ENCODE results near the gene AATK.

AATK gene

GRCh38 chr17:81179861-81180260, 13.8 kb upstream of the AATK start:
- DNase-seq, result no peak

GRCh38 chr17:81179220-81179619, 13.2 kb upstream of the AATK start:
- no peak for DNase-seq

- no peak for DNase-seq
Measured at GRCh38 chr17:81178136-81179091, 12.4 kb upstream of the AATK start.

GRCh38 chr17:81176666-81177065, 10.6 kb upstream of the AATK start:
- DNase-seq, result no peak

- DNase-seq, result no peak
Measured at GRCh38 chr17:81173762-81174155, 7.7 kb upstream of the AATK start.

- no peak for DNase-seq
Measured at GRCh38 chr17:81173052-81173761, 7.2 kb upstream of the AATK start.

GRCh38 chr17:81171941-81172340, 5.9 kb upstream of the AATK start:
- no peak for DNase-seq

- no peak for DNase-seq
Measured at GRCh38 chr17:81170727-81171494, 4.9 kb upstream of the AATK start.

GRCh38 chr17:81169870-81170309, 3.9 kb upstream of the AATK start:
- no peak for DNase-seq

- DNase-seq, result no peak
Measured at GRCh38 chr17:81167638-81168037, 1.6 kb upstream of the AATK start.

GRCh38 chr17:81167194-81167524, 1.1 kb upstream of the AATK start:
- DNase-seq, result no peak

- DNase-seq, result no peak
Measured at GRCh38 chr17:81165246-81166032, 582 bp downstream of the AATK start, which contains the start of gene PVALEF. PVALEF (plus strand) TSS chr17:81165507; CDS start chr17:81181227, 15,720 bp downstream.

GRCh38 chr17:81164371-81165245, 1.4 kb downstream of the AATK start:
- DNase-seq, result no peak

- no peak for DNase-seq
Measured at GRCh38 chr17:81163703-81164370, 2.2 kb downstream of the AATK start.

GRCh38 chr17:81163051-81163695, 2.8 kb downstream of the AATK start:
- DNase-seq, result no peak

- no peak for DNase-seq
Measured at GRCh38 chr17:81162491-81162890, 3.5 kb downstream of the AATK start.

- no peak for DNase-seq
Measured at GRCh38 chr17:81161972-81162371, 4.0 kb downstream of the AATK start.

GRCh38 chr17:81161536-81161935, 4.5 kb downstream of the AATK start:
- DNase-seq, result no peak

GRCh38 chr17:81160747-81161453, 5.1 kb downstream of the AATK start:
- no peak for DNase-seq

GRCh38 chr17:81160306-81160705, 5.7 kb downstream of the AATK start:
- no peak for DNase-seq
